ENCODE data around the gene ATG7.
"Not testable (repeated sequence)": the region's sequence is repeated elsewhere in the genome, so short reads cannot be mapped to it uniquely, and the experiment has no call there.

Gene ATG7

GRCh38 chr3:11514191-11514821 is 242.1 kb downstream of the ATG7 start:
- no peak for DNase-seq

GRCh38 chr3:11517601-11518000 is 245.4 kb downstream of the ATG7 start:
- DNase-seq: no peak

GRCh38 chr3:11521167-11521566 is 249.0 kb downstream of the ATG7 start:
- DNase-seq: no peak

- no peak for DNase-seq
These were observed 250.2 kb downstream of the ATG7 start for GRCh38 chr3:11522398-11522715.

GRCh38 chr3:11522953-11523571 is 250.9 kb downstream of the ATG7 start:
- no peak for DNase-seq

- no peak for DNase-seq
These were observed 251.4 kb downstream of the ATG7 start for GRCh38 chr3:11523572-11524101.

GRCh38 chr3:11526121-11526520 is 253.9 kb downstream of the ATG7 start:
- DNase-seq: not testable (repeated sequence)

- DNase-seq: no peak
These were observed 257.1 kb downstream of the ATG7 start for GRCh38 chr3:11529281-11529680.

GRCh38 chr3:11530153-11530721 is 258.0 kb downstream of the ATG7 start:
- DNase-seq: no peak

GRCh38 chr3:11532931-11533391 is 260.8 kb downstream of the ATG7 start:
- no peak for DNase-seq

GRCh38 chr3:11534011-11534792 is 262.0 kb downstream of the ATG7 start:
- no peak for DNase-seq

- DNase-seq: no peak
These were observed 262.6 kb downstream of the ATG7 start for GRCh38 chr3:11534793-11535101.

- DNase-seq: no peak
These were observed 263.2 kb downstream of the ATG7 start for GRCh38 chr3:11535243-11535960.

- DNase-seq: no peak
These were observed 264.1 kb downstream of the ATG7 start for GRCh38 chr3:11536132-11536935.

- no peak for DNase-seq
These were observed 264.9 kb downstream of the ATG7 start for GRCh38 chr3:11536936-11537612.

GRCh38 chr3:11538581-11538980 is 266.4 kb downstream of the ATG7 start:
- DNase-seq: no peak

GRCh38 chr3:11539218-11539617 is 267.0 kb downstream of the ATG7 start:
- no peak for DNase-seq

GRCh38 chr3:11539677-11540076 is 267.5 kb downstream of the ATG7 start:
- DNase-seq: no peak

GRCh38 chr3:11541321-11542303 is 269.4 kb downstream of the ATG7 start:
- DNase-seq: no peak

- DNase-seq: no peak
These were observed 270.4 kb downstream of the ATG7 start for GRCh38 chr3:11542551-11542950.

All from activated CD4-positive, alpha-beta T cell treated with anti-CD3 and anti-CD28 coated beads, Interleukin-2, amount 50 U/mL, for 1 hour (primary cell).